NCI-H510A treated with DMSO at 0.1 percent for 48 hours (cell line): ENCODE measurements around the gene SORCS2.
A peak's percentile ranks its signal among the peaks of the same experiment; 100 is the strongest.
"Not testable (repeated sequence)": the region's sequence is repeated elsewhere in the genome, so short reads cannot be mapped to it uniquely, and the experiment has no call there.

ENCODE experiments used
- DNase-seq: peaks from one replicate; lab custom pipeline; 2025; lab: John Stamatoyannopoulos, UW

The SORCS2 gene

GRCh38 chr4:7450775-7451433 is 258.6 kb downstream of the SORCS2 start:
- DNase-seq: no peak

- no peak for DNase-seq
Observed at GRCh38 chr4:7451434-7451789, 259.1 kb downstream of the SORCS2 start.

DNA sequence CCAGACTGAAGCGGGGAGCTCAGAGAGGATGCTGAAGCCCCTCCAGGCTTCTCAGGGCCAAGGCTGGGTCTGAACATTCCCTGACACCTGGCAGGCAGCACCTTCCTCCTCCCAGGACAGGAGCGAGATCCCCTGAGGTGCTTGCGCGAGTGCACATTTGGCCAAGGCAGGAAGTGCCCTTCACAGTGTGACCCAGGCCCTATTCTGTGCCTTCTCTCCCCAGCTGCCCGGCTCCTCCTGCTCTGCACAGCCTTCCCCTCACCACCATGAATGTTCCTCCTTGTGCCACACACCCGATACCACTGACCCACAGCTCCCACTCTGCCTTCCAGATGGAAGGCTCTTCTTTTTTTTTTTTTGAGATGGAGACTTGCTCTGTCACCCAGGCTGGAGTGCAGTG is 259.5 kb downstream of the SORCS2 start:
- DNase-seq: no peak

- DNase-seq: not testable (repeated sequence)
Observed at GRCh38 chr4:7452802-7453201, 260.5 kb downstream of the SORCS2 start.

DNA sequence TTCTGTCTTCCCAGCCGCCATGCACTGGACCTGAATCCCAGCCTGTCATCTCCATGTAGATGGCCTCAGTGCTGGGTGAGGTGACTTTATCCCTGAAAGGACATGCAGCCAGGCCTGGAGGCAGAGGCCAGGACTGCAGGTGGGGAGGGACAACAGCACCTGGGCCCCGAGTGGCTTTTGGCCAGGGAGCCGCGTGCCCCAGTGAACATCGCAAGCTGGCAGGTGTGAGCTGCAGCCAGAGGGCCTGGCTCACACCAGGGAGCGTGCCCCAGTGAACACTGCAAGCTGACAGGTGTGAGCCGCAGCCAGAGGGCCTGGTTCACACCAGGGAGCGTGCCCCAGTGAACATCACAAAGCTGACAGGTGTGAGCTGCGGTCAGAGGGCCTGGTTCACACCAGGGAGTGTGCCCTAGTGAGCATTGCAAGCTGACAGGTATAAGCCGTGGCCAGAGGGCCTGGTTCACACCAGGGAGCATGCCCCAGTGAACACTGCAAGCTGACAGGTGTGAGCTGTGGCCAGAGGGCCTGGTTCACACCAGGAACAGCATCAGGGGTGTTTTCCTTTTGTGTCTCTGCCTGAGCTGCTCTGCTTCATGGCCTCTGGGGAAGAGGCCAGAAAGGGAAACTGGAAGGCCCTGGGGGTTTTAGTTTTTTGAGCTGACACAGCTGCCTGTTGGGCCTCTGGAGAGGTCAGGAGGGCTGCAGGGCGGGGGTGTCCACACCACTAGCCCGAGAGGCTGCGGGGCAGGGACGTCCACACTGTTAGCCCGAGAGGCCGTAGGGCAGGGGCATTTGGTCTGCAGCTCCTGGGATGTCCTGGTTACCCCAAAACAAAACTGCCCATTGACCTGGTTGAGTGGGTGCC is 265.1 kb downstream of the SORCS2 start:
- DNase-seq: no peak

DNA sequence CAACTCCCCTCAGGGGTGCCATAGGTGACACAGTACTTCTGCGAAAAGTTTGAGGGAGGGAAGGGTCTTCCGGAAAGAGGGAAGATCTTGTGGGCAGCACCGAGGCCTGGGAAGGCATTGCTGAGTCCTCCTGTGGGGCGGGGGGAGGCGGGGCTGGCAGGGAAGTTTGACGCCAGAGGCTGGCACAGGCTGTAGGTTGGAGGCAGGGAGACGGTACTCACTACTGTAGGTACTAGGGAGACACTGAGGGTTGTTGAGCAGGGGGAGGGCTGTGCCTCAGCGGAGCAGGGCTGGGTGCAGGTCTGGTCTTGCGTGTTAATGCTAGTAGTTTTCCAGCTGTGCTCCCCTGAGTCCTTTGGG is 265.7 kb downstream of the SORCS2 start:
- DNase-seq: no peak

DNA sequence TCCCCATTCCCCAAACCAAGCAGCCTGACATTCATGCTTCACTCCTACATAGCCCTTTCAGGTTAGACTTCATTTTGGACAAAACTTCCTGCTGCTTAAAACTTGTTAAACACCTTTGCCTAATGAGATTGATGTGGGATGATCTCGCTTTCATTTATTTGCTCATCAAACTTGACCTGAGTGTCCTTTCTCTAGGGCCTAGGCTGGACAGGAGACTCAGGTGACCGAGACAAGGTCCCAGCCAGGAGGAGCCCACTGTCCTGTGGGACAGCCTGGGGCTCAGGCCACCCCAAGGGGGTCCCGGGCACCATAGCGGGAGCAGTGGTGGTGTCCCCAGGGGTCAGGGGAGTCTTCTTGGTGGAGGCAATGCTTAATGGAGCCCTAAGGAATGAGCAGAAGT is 266.1 kb downstream of the SORCS2 start:
- DNase-seq: no peak

- DNase-seq: no peak
Observed at GRCh38 chr4:7459471-7459870, 267.1 kb downstream of the SORCS2 start.

- no peak for DNase-seq
Observed at GRCh38 chr4:7460566-7460965, 268.2 kb downstream of the SORCS2 start.

GRCh38 chr4:7461230-7461629 is 268.9 kb downstream of the SORCS2 start:
- no peak for DNase-seq

GRCh38 chr4:7462509-7462971 is 270.2 kb downstream of the SORCS2 start:
- DNase-seq: peak; percentile 23

DNA sequence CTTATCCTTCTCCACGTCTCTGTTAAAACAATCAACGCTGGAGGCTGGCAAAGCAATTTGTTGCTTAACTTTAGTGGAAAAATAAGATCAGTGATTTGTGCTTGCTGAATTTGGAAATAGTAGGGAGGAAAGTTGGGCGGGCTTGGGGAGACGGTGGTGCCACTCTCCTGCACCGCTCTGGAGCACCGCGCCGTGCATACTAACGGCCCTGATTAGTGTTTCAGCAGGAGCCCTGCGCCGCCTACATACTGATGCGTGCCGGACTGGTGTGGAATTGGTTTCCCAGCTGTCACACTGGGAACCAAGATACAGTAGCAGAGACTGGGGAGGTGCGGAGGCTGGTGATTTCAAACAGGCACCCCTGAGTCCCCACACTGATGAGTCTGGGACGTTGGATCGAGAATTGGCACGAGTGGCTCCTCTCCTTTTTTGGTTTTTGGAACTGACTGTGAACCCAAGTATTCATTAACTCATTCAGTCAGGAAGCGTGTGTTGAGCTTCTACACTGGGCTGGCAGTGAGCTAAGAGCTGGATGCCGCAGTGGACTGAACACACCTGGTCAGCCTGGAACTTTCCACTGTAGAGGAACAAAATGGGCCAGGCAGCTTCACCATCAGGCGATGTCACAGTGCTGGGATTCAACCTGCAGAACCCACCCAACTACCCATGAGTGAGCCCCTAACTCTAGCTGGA is 271.4 kb downstream of the SORCS2 start:
- DNase-seq: no peak

DNA sequence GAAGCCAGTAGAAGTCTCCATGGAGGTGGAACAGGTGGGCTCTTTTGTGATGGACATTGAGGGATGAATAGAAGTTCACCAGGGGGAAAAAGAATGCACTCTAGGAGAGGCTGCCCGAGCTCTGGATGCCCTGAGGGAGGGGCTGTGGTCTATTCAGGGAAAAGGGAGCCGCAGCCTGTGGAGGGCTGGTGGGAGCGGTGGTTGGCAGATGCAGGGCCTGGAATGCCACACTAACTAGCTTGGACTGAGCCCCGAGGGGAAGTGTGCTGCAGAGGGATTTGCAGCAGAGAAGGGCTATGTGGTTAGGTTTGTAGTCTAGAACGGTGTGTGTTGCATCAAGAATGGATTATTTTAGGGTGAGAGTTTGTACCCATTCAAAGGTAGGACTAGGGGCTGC is 271.9 kb downstream of the SORCS2 start:
- no peak for DNase-seq

DNA sequence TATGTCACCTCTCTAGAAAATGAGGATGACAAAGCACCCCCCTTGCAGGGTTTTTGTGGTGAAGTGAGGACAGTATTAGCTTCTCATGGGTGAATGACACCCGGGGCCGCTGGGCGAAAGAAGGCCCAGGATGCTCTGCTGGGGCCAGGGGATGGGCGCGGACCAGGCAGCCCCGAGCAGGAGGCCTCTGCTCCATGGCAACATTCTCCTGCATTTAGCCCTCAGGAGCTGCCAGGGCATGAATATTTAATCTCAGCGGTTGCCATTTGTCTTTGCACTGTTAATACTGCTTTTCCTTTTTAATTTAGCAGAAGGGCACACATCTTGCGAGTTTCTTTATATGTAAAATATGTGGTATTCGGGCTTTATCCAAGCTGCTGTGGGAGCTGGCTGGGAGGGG is 272.7 kb downstream of the SORCS2 start:
- no peak for DNase-seq

GRCh38 chr4:7466215-7466614 is 273.9 kb downstream of the SORCS2 start:
- DNase-seq: no peak

- DNase-seq: no peak
Observed at GRCh38 chr4:7466904-7467303, 274.6 kb downstream of the SORCS2 start.

DNA sequence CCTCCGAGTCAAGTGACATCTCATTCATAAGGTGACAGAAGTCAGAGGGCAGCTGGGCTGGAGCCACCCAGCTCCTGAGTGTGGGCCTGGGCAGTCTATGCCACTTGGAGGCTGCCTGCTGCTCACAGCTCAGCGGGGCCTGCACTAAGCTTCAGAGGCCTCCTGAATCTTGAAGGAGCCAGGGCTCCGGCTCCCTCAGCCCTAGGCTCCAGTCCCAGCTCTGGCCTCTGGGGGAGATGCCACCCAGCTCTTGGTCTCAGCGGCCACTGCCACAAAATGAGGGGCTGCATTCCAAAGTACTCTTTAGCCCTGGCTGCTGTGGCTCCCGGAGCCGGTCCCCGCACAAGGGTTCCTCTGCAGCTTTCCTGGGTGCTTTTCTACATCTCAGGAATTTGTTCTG is 275.1 kb downstream of the SORCS2 start:
- no peak for DNase-seq

DNA sequence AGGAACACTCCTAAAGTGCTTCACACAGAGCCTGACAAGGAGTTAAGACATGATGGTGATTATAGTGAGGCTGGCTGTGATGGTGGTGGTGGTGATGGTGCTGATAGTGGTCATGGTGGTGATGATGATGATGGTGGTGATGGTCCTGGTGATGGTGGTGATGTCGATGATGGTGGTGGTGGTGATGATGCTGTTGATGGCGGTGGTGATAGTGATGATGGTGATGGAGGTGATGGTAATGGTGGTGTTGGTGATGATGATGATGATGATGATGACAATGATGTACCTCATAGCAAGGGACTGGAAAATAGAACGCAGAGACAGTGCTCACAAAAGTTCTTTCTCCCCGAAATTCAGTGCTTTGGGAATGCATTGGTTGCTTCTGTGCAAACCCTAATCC is 276.7 kb downstream of the SORCS2 start:
- DNase-seq: no peak

GRCh38 chr4:7470111-7470510 is 277.8 kb downstream of the SORCS2 start:
- DNase-seq: no peak

DNA sequence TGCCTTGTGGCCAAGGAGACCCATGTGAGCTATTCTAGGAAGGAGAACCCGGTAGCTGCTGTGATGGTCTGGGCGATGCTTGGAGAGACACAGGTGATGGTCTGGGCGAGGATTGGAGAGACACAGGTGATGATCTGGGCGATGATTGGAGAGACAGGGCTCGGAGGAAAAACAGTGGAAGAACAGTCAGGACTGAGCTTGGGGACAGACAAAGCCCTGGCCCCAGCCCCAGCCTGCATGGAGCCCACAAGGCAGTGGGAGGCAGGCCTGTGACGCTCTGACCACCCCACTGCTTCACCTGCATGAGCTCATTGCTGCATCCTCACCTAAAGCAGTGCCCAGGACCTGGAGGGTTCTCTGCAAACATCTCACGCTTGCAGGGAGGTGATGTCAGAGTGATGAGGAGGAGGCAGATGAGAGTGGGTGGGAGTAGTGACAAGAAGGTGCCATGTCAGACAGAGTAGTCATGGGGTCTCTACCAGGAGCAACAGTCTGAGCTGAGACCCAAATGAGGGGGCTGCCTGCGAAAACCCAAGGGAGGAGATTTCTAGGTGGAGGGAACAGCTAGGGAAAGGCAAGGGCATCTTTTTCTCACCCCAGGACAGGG is 278.3 kb downstream of the SORCS2 start:
- DNase-seq: no peak

DNA sequence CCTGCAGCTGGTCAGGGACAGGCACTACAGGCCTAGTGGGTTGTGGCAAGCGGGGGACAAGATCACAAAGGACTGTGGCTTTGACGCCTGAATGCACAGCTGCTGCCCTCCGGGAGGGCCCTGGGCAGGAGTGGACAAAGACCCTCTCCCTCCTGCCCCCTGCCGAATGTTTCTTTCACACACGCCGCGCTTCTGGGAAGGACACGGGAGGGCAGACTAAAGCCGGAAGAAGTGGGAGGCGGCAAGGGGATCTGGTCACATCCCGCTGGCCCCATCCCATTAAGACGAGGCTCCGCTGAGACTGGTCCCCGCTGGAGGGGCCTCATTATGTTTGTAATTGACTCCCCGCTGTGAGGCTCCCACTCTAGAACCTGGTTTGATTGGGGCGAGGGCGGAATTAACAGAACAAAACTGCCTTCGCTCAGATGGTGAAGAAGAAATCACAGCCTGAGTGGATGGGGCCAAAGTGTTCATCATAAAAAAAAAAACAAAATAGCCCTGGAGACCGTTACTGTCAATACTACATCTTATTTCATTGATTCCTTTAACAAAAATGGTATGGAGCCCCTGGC is 280.2 kb downstream of the SORCS2 start:
- DNase-seq: no peak

DNA sequence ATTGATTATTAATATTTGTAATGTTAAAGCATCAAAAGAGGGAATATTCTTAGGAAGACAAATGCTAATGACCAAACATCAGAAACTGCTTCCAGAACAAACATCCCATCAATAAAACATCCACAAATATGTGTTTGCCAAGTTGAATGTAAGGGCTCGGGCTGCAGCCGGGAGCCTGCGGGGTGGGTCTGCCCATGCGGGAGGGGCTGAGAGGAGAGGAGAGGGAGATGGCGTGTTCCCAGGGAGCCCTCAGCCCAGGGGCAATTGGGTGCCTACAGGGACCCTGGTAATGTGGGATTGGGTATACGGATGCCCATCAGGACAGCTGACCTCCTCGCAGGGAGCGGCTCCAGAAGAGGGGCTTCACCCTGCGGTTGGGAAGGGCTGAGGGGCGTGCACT is 280.7 kb downstream of the SORCS2 start:
- DNase-seq: no peak
